ENCODE data around the gene MYH10. TPM values are rescaled to one million over a fixed set of nuclear protein-coding genes. Genes with fewer than 3 reads are reported as not detected.

MYH10 gene
- polyA plus RNA-seq, 1 donor = 56.8 TPM

DNA sequence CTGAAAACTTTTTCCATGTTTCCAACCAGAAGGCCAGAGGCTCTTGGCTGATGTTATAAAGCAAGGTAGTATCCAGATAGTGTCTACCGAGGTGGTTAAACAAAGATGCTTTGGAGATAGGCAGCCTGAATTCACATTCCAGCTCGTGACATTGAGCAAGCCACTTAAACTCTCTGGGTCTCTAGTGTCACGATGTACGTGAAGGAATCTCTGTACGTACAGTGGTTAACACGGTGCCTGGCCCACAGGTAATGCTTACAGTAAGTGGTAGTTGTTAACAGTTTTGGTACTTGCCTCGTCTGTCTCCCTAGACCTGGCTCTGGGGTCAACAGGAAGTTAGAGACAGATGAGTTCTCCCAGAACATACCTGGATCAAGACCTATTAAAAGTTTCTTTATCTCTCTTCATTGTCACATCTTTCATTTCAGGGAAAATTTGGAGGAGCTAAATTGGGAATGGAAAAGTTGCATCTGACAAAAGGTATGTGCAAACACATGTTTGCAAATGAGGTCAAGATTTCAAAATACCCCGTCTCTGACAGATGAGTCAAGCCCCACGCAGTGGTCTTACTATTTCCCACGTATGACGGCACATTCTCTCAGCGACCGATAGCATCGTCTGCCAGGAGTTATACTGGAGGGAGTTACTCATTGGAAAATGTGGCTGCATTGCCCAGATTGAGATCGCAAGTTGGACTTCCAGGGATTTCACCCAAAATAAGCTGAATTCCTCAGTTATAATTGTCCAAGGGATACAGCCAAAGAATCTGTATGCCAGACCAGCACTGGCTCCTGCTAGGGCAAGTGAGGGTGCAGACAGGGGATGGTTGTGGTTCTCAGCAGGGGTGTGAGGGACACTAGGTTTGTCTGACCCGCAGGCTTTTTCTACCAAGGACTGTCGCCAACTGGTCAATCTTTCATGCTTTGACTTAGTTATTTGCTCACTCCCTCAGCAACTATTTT, 18.9 kb upstream of the MYH10 start:
- peak; percentile 75 for DNase-seq

GRCh38 chr17:8647956-8648355, 17.4 kb upstream of the MYH10 start:
- DNase-seq = no peak

DNA sequence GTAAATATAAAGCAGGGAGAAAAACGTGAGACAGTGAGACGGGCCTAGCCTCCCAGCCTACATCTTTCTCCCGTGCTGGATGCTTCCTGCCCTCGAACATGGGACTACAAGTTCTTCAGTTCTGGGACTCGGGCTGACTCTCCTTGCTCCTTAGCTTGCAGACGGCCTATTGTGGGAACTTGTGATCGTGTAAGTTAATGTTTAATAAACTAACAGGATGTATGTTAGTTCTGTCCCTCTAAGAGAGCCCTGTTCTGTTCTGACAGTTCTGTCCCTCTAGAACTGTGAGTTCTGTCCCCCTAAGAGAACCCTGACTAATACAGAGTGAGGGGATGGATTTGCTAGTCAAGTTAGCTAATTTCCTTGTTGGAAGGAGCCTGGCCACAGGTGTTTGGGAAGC, 16.7 kb upstream of the MYH10 start:
- DNase-seq = no peak

DNA sequence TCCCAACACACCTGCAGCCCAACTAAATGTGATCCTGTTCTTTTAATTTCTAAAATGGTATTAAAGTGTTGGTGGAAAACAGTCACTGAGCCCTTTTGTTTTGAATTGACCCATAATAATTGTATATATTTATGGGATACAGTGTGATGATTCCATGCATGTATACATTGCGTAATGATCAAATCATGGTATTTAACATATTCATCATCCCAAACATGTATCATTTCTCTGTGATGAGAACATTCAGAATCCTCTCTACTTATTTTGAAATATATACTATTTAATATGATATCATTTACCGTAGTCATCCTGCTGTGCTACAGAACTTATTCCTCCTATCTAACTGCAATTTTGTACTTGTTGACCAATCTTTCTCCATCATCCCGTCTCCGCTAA, 14.0 kb upstream of the MYH10 start:
- no peak for DNase-seq

GRCh38 chr17:8643855-8644506, 13.5 kb upstream of the MYH10 start:
- DNase-seq = no peak

DNA sequence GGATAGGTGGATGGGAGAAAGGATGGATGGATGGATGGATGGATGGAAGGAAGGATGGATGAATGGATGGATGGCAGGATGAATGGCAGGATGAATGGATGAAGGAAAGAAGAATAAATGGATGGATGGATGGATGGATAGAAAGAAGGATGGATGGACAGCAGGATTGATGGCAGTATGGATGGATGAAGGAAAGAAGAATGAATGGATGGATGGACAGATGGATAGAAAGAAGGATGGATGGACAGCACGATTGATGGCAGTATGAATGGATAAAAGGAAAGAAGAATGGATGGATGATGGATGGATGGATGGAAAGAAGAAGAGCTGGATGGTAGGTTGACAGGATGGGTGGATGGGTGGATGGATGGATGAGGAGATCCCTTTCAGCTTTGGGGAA, 9.2 kb upstream of the MYH10 start:
- DNase-seq = no peak

DNA sequence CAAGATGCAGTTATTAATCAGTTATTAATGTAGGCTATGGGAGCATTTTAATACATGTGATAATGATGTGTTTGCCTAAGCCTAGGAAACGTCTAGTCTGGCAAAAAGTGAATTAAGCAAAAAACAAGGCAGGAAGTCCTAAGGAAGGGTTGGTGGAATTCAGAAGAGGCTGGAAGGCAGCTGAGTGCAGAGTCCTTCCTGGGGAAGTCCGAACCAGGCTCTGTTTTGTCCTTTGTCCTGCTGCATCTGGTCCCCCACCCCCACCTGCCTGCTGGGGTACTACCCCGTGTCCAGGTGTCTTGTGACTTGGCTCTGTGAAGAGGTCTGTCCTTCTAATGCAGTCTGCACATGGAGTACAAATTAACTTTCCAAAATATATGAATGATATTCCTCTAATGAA, 1.5 kb upstream of the MYH10 start:
- DNase-seq = no peak

- DNase-seq = no peak
These were observed 991 bp upstream of the MYH10 start for GRCh38 chr17:8631554-8631877.

- DNase-seq = peak; percentile 100
These were observed 453 bp upstream of the MYH10 start for GRCh38 chr17:8630802-8631553.

- DNase-seq = no peak
These were observed 926 bp downstream of the MYH10 start for GRCh38 chr17:8629371-8630226.

- no peak for DNase-seq
These were observed 1.8 kb downstream of the MYH10 start for GRCh38 chr17:8628609-8629169.

DNA sequence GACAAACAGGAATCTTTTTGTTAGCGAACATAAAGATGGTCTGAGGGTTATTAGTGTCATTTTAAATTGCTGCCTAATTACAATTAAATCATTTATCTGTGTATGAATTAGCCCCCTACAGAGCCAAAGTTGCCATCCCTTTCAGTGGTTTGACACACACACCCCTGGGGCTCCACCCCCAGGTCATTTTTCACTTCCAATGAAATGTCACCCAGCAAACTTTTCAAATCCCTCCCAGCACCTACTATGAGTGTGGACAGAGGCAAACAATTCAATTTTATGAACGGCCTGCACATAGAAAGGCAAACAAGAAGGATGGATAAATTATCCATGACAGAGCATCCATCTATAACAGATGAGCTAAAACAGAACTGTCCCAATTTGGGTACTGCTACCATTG, 2.4 kb downstream of the MYH10 start:
- DNase-seq = no peak

DNA sequence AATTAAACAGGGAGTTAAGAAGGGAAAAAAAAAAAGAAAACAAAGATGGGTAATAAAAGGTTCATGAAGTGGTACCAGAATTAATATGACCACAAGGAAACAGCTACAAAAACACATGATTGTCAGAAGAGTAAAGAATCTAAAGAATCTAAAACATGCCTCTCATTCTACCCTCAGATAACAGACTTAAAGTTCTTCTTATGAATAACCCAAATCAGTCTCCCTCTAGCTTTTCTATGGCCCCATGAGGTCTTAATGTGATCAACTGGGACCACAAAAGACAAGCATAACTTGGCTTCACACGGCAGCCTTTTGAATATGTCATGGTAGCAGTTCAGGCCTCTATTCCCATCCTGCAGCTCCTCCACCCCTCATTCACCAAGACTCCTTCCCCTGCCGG, 6.9 kb downstream of the MYH10 start:
- DNase-seq = no peak

GRCh38 chr17:8622191-8622590, 8.3 kb downstream of the MYH10 start:
- DNase-seq = no peak

GRCh38 chr17:8621585-8621984, 8.9 kb downstream of the MYH10 start:
- no peak for DNase-seq

GRCh38 chr17:8619294-8619693, 11.2 kb downstream of the MYH10 start:
- no peak for DNase-seq

GRCh38 chr17:8618825-8619224, 11.7 kb downstream of the MYH10 start:
- no peak for DNase-seq

GRCh38 chr17:8614988-8615387, 15.5 kb downstream of the MYH10 start:
- no peak for DNase-seq

DNA sequence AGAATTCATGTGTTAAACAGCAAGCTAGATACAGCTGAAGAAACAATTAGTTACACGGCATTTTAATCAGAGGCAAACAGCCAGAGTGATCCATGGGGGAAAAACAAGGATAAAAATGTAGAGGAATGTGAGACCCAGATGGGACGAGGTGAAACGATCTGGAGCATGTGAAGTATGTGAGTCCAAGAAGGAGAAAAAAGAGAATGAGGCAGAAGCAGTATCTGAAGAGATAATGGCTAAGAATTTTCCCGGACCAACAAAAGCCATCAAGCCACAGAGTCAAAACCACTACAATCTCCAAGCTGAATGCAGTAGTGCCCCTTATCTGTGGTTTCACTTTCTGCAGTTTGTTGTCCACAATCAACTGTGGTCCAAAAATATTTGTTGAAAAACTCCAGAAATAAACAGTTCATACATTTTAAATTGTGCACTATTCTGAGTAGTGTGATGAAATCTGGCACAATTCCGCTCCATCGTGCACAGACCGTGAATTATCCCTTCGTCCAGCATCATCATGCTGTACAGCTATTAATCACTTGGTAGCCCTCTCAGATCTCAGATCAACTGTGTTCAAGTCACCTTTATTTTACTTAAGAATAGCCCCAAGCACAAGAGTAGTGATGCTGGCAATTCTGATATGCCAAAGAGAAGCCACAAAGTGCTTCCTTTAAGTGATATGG, 18.8 kb downstream of the MYH10 start:
- DNase-seq = no peak

GRCh38 chr17:8611137-8611536, 19.4 kb downstream of the MYH10 start:
- DNase-seq = no peak

DNA sequence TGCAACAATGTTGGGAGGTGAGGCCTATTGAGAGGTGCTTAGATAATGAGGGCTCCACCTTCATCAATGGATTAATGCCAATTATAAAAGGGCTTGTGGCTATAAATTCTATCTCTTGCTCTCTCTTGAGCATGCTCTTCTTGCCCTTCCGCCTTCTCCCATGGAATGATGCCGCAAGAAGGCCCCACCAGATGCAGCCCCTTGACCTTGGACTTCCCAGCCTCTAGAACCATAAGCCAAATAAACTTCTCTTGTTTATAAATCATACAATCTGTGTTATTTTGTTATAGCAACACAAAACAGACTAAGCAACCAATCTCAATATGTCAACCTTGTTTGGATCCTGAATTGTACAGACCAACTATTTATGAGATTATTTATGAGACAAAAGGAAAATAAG, 20.0 kb downstream of the MYH10 start:
- DNase-seq = no peak

GRCh38 chr17:8609910-8610309, 20.6 kb downstream of the MYH10 start:
- DNase-seq = no peak
